ENCODE measurements around the gene KRT25. TPM values are rescaled to one million over a fixed set of nuclear protein-coding genes. Genes with fewer than 3 reads are reported as not detected.

KRT25 gene
- total and polyA plus RNA-seq, 2 of the 8 experiments (the other 6 are each of a cell fraction or from before 2014, with no cell fraction given): not detected

- Histone ChIP-seq H3K36me3 (ENCODE audit: control insufficient read depth in 2 of 4, insufficient read depth in 4 of 4, low read length in 3 of 4) (no peaks in the 10 kb centered on the region), H2BK5ac (ENCODE audit: low read depth, low read length) (no peak overlapping the region), H3K27ac (ENCODE audit: low read depth, low read length) (no peak overlapping the region), H2AFZ (ENCODE audit: low read length) (no peak overlapping the region), H2BK20ac (ENCODE audit: low read length) (no peak overlapping the region), H3K4me3 (ENCODE audit: extremely low read depth in 1 of 4, insufficient read depth in 2 of 4, low read depth in 3 of 4, low read length in 4 of 4) (no peak overlapping the region), H4K91ac (replicated peaks; ENCODE audit: insufficient read length, low read length) (no peak overlapping the region), H3K27me3 (replicated peaks in 1 of 4; ENCODE audit: control insufficient read depth in 3 of 4, extremely low read depth in 1 of 4, insufficient read depth in 3 of 4, low read length in 3 of 4) (no peaks in the 10 kb centered on the region), H3K56ac (replicated peaks; ENCODE audit: insufficient read length, low read depth, low read length) (no peak overlapping the region), H3K4me2 (ENCODE audit: insufficient read depth in 1 of 2, low read depth in 2 of 2, low read length in 2 of 2) (no peak overlapping the region), H3K23me2 (ENCODE audit: low read depth, low read length) (no peaks in the 10 kb centered on the region), H4K8ac (ENCODE audit: extremely low read depth, insufficient read depth, low read length) (no peak overlapping the region), H2BK120ac (replicated peaks; ENCODE audit: low read depth, low read length) (no peak overlapping the region), H3K23ac (ENCODE audit: insufficient read length) (no peak overlapping the region), H3K9ac (replicated peaks in 1 of 4; ENCODE audit: extremely low read depth in 1 of 4, low read depth in 3 of 4, low read length in 3 of 4) (no peak overlapping the region), H2BK15ac (ENCODE audit: low read length) (no peak overlapping the region), H3K14ac (ENCODE audit: insufficient read length) (no peak overlapping the region), H4K20me1 (replicated peaks in 1 of 2; ENCODE audit: control insufficient read depth in 1 of 2, insufficient read depth in 2 of 2, low read length in 2 of 2) (no peaks in the 10 kb centered on the region), H4K5ac (ENCODE audit: insufficient read length, low read depth, low read length) (no peak overlapping the region), H3K79me2 (ENCODE audit: control insufficient read depth in 1 of 2, insufficient read depth in 2 of 2, low read length in 2 of 2) (no peaks in the 10 kb centered on the region), H2BK12ac (ENCODE audit: low read depth, low read length) (no peak overlapping the region), H3K79me1 (ENCODE audit: low read depth, low read length) (no peaks in the 10 kb centered on the region), H3K4ac (replicated peaks; ENCODE audit: insufficient read length, low read depth, low read length) (no peak overlapping the region), H3K9me3 (ENCODE audit: insufficient read depth in 2 of 2, low read depth in 1 of 2, low read length in 1 of 2) (no peaks in the 10 kb centered on the region), H2AK5ac (ENCODE audit: low read depth, low read length) (no peak overlapping the region), H3K18ac (ENCODE audit: extremely low read depth, low read length) (no peak overlapping the region), H3K4me1 (replicated peaks in 1 of 4; ENCODE audit: control insufficient read depth in 3 of 4, insufficient read depth in 4 of 4, low read length in 3 of 4) (no peaks in the 10 kb centered on the region)
- DNase-seq (ENCODE audit: low read depth in 1 of 2, low spot score in 2 of 2) (no peak), FAIRE-seq (no peak)
- 92% methylated on average over 9 of the region's 9 CpGs; no CpG with 5 or more reads in 1 of the 2 experiments for WGBS, 2 experiments (ENCODE audit: extremely low coverage in 1 of 2, insufficient coverage in 1 of 2, insufficient read length in 1 of 2, insufficient replicate concordance in 2 of 2, low coverage in 1 of 2, low lambda C conversion rate in 2 of 2, missing lambda C conversion rate in 1 of 2)
- CTCF ChIA-PET (ENCODE audit: partially characterized antibody): interaction anchor here (0.6 to 1.2 kb wide), 2 partner anchors 82 to 141 kb away, joined by 3 to 4 read pairs; no protein-coding TSS in a partner anchor
- POLR2A ChIA-PET (ENCODE audit: partially characterized antibody): no interaction called here
- TF ChIP-seq ATF3 (IDR thresholded peaks at IDR 0.05; ENCODE audit: insufficient read depth, low read depth, low read length) (no peak), CBX8 (IDR thresholded peaks at IDR 0.05; ENCODE audit: borderline replicate concordance, low read depth, low read length) (no peak), MAX (IDR thresholded peaks at IDR 0.05) (no peak), CBX5 (IDR thresholded peaks at IDR 0.05; ENCODE audit: low read depth, low read length) (no peak), BACH1 (IDR thresholded peaks at IDR 0.05; ENCODE audit: low read length) (no peak), GTF2F1 (IDR thresholded peaks at IDR 0.05; ENCODE audit: borderline replicate concordance, low read depth, low read length) (no peak), SUZ12 (IDR thresholded peaks at IDR 0.05; ENCODE audit: low read length) (no peak), SP4 (IDR thresholded peaks at IDR 0.05; ENCODE audit: low read length) (no peak), BRCA1 (IDR thresholded peaks at IDR 0.05; ENCODE audit: low read depth, low read length) (no peak), FOSL1 (IDR thresholded peaks at IDR 0.05; ENCODE audit: insufficient read depth, low read depth, low read length) (no peak), YY1 (IDR thresholded peaks at IDR 0.05; ENCODE audit: low read depth, low read length) (no peak), POLR2AphosphoS5 (IDR thresholded peaks at IDR 0.05; ENCODE audit: low read depth, low read length) (no peak), SAP30 (IDR thresholded peaks at IDR 0.05; ENCODE audit: insufficient read depth, insufficient replicate concordance, low read length) (no peak), CHD1 (IDR thresholded peaks at IDR 0.05; ENCODE audit: low read depth, low read length) (no peak), NANOG (IDR thresholded peaks at IDR 0.05; ENCODE audit: insufficient read depth, low read depth, low read length, poor library complexity, severe bottlenecking) (no peak)
Observed at GRCh38 chr17:40699371-40699770, 55.8 kb downstream of the KRT25 start.
